CD4-positive, alpha-beta T cell treated with Interleukin-1 beta for 1 hour (primary cell): Measurements from ENCODE around the gene PRR19.

ENCODE experiments used
- DNase-seq, 2 donors: peaks; one replicate each; pipeline ENCODE4 v3.0.0-alpha.2; 2020 to 2022

The PRR19 gene

GRCh38 chr19:42284066-42284501 is 17.8 kb upstream of the PRR19 start:
- peak; percentile 91 for DNase-seq

GRCh38 chr19:42284591-42285341 is 17.2 kb upstream of the PRR19 start:
- DNase-seq, result no peak

GRCh38 chr19:42285541-42285941 is 16.4 kb upstream of the PRR19 start:
- peak in 1 of 2 donors; percentile 31 for DNase-seq

GRCh38 chr19:42285988-42286348 is 16.0 kb upstream of the PRR19 start:
- DNase-seq, result no peak

- no peak for DNase-seq
Measured at GRCh38 chr19:42286349-42287016, 15.4 kb upstream of the PRR19 start.

GRCh38 chr19:42287017-42287826 is 14.7 kb upstream of the PRR19 start:
- no peak for DNase-seq

GRCh38 chr19:42287827-42288107 is 14.2 kb upstream of the PRR19 start:
- no peak for DNase-seq

GRCh38 chr19:42288387-42288786 is 13.5 kb upstream of the PRR19 start:
- DNase-seq, result no peak

GRCh38 chr19:42288881-42289555 is 12.9 kb upstream of the PRR19 start:
- no peak for DNase-seq

- no peak for DNase-seq
Measured at GRCh38 chr19:42289556-42290041, 12.3 kb upstream of the PRR19 start.

GRCh38 chr19:42290136-42290522 is 11.8 kb upstream of the PRR19 start:
- no peak for DNase-seq

GRCh38 chr19:42290523-42291434 is 11.2 kb upstream of the PRR19 start:
- DNase-seq, result peak; percentile 65 to 70

- no peak for DNase-seq
Measured at GRCh38 chr19:42291435-42291810, 10.5 kb upstream of the PRR19 start.

- DNase-seq, result no peak
Measured at GRCh38 chr19:42292042-42292960, 9.6 kb upstream of the PRR19 start.

- DNase-seq, result no peak
Measured at GRCh38 chr19:42292963-42293362, 9.0 kb upstream of the PRR19 start.

- no peak for DNase-seq
Measured at GRCh38 chr19:42293540-42293939, 8.4 kb upstream of the PRR19 start.

- DNase-seq, result no peak
Measured at GRCh38 chr19:42293948-42294347, 8.0 kb upstream of the PRR19 start.

GRCh38 chr19:42294471-42295137 is 7.3 kb upstream of the PRR19 start:
- no peak for DNase-seq

- no peak for DNase-seq
Measured at GRCh38 chr19:42295342-42295741, 6.6 kb upstream of the PRR19 start.

- peak; percentile 86 to 90 for DNase-seq
Measured at GRCh38 chr19:42295831-42296525, 6.0 kb upstream of the PRR19 start.
